SH-SY5Y (cell line): Measurements from ENCODE around the gene ASCC1.

Source experiments
- GATA2 ChIP-seq: IDR thresholded peaks from 2 replicates; pipeline ENCODE4 v1.6.1; 2011; ENCODE audit warnings: mild to moderate bottlenecking, low read depth, low read length
- GATA3 ChIP-seq: IDR thresholded peaks from 2 replicates; pipeline ENCODE4 v1.6.1; 2011; ENCODE audit warnings: low read depth, mild to moderate bottlenecking, low read length, moderate library complexity

GRCh38 chr10:72219235-72219814 is 3.2 kb upstream of the ASCC1 start:
- TF ChIP-seq GATA2 (no peak), GATA3 (no peak)
